NB4 (cell line): Measurements from ENCODE around the gene PRRX2.
"Not testable (repeated sequence)": the region's sequence is repeated elsewhere in the genome, so short reads cannot be mapped to it uniquely, and the experiment has no call there.

Source experiments
- DNase-seq: peaks from one replicate; pipeline ENCODE4 v3.0.0; 2010; ENCODE audit warnings: low read depth
- H3K4me3 ChIP-seq: one replicate; pipeline ENCODE4 v1.5.1; 2011; ENCODE audit warnings: mild to moderate bottlenecking, low read depth, low read length, moderate library complexity
- MAX ChIP-seq: IDR thresholded peaks from 2 replicates; pipeline ENCODE4 v1.6.1; 2011; ENCODE audit warnings: low read depth, low read length
- MYC ChIP-seq: IDR thresholded peaks from 2 replicates; pipeline ENCODE4 v1.6.1; 2011; ENCODE audit warnings: low read depth, low read length
- POLR2A ChIP-seq: IDR thresholded peaks from 2 replicates; pipeline ENCODE4 v1.6.1; 2011; ENCODE audit warnings: mild to moderate bottlenecking; ENCODE audit not compliant: insufficient read length; ENCODE audit errors: extremely low read depth
- TF ChIP-seq, protein P1 (sequence below): IDR thresholded peaks from one replicate; pipeline ENCODE4 v1.5.1; 2012; ENCODE audit warnings: low read depth, low read length

PRRX2 gene

GRCh38 chr9:129756191-129756590, 90.7 kb downstream of the PRRX2 start:
- no peak for TF ChIP-seq POLR2A
- no peak for TF ChIP-seq MAX
- TF ChIP-seq MYC = no peak
- TF ChIP-seq, protein P1, sequence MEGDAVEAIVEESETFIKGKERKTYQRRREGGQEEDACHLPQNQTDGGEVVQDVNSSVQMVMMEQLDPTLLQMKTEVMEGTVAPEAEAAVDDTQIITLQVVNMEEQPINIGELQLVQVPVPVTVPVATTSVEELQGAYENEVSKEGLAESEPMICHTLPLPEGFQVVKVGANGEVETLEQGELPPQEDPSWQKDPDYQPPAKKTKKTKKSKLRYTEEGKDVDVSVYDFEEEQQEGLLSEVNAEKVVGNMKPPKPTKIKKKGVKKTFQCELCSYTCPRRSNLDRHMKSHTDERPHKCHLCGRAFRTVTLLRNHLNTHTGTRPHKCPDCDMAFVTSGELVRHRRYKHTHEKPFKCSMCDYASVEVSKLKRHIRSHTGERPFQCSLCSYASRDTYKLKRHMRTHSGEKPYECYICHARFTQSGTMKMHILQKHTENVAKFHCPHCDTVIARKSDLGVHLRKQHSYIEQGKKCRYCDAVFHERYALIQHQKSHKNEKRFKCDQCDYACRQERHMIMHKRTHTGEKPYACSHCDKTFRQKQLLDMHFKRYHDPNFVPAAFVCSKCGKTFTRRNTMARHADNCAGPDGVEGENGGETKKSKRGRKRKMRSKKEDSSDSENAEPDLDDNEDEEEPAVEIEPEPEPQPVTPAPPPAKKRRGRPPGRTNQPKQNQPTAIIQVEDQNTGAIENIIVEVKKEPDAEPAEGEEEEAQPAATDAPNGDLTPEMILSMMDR = no peak
- no peak for DNase-seq
- H3K4me3 ChIP-seq = no peak overlapping the region

- H3K4me3 ChIP-seq = no peak overlapping the region
- TF ChIP-seq MYC (no peak), MAX (no peak), POLR2A (no peak)
- TF ChIP-seq, protein P1 = no peak
- peak; percentile 40 for DNase-seq
Measured at GRCh38 chr9:129757045-129757444, 91.6 kb downstream of the PRRX2 start.

- TF ChIP-seq, protein P1 = no peak
- TF ChIP-seq POLR2A = no peak
- H3K4me3 ChIP-seq = no peak overlapping the region
- DNase-seq = no peak
Measured at GRCh38 chr9:129759319-129759718, 93.9 kb downstream of the PRRX2 start.

GRCh38 chr9:129759804-129760502, 94.5 kb downstream of the PRRX2 start:
- H3K4me3 ChIP-seq = no peak overlapping the region
- no peak for DNase-seq
- TF ChIP-seq, protein P1 = no peak
- TF ChIP-seq POLR2A = no peak
- TF ChIP-seq MAX = no peak
- no peak for TF ChIP-seq MYC

DNA sequence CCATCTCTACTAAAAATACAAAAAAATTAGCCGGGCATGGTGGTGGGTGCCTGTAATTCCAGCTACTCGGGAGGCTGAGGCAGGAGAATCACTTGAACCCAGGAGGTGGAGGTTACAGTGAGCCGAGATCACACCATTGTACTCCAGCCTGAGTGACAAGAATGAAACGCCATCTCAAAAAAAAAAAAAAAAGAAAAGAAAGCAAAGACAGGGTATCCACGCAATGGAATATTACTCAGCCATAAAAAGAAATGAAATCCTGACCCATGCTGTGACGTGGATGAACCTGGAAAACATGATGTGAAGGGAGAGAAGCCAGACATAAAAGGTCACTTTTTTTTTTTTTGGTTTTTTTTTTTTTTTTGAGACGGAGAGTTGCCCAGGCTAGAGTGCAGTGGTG, 95.3 kb downstream of the PRRX2 start:
- H3K4me3 ChIP-seq, DNase-seq: not testable (repeated sequence)

- DNase-seq = no peak
- TF ChIP-seq, protein P1 = no peak
- TF ChIP-seq MYC (no peak), POLR2A (no peak), MAX (no peak)
- H3K4me3 ChIP-seq = no peak overlapping the region
Measured at GRCh38 chr9:129761293-129761900, 96.0 kb downstream of the PRRX2 start.
